GM18519 (cell line): Measurements from ENCODE around the gene GOT1.
A peak's percentile ranks its signal among the peaks of the same experiment; 100 is the strongest.

Experiments
- ATAC-seq: cut with Tn5 transposase; IDR thresholded peaks from one replicate; pipeline ENCODE4 v1.9.1; 2021; ENCODE audit warnings: mild to moderate bottlenecking, moderate library complexity; ENCODE audit not compliant: unreplicated experiment, low FRiP score

The GOT1 gene

GRCh38 chr10:99403674-99404073 lies 26.8 kb downstream of the GOT1 start:
- ATAC-seq, result no peak

GRCh38 chr10:99399664-99400063 lies 30.8 kb downstream of the GOT1 start:
- no peak for ATAC-seq

DNA sequence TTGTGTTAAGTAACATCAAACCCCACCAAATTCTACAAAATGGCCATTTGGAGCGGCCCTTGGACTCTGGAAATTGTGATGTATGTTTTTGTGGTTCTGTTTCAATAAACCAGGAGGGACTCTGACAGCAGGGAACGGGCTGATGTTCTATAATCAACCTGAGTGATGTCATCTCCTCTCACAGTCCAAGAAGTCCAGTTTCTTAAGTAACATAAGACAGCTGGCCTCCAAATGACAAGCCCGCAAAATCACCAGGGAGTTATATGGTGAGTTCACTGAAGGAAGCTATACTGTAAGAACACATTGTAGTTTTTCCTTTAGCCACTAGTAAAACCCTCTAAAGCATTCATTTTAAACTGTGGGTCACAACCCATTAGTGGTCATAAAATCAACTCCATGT lies 34.0 kb downstream of the GOT1 start:
- ATAC-seq, result no peak

- no peak for ATAC-seq
Measured at GRCh38 chr10:99395750-99396445, 34.5 kb downstream of the GOT1 start.

GRCh38 chr10:99394761-99395386 lies 35.5 kb downstream of the GOT1 start:
- ATAC-seq, result no peak

GRCh38 chr10:99394256-99394655 lies 36.2 kb downstream of the GOT1 start:
- ATAC-seq, result no peak

DNA sequence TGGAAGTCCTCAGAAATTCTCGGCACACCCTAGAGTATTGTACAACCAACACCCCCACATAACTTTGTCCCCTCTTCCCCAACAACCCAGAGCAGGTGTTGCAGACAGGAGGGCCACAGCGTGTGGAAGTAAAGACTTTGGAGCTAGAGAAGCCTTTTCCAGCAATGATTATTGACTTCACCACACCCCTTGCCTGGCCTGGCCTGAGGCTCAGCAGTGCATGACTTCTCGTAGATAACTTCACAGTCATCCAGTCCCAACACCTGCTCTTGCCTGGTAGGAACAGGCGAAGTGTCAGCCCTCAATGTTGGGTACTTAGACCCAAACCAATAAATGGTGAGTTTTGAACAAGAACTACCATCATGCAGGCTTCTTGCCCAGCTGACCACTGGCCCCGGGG lies 36.7 kb downstream of the GOT1 start:
- no peak for ATAC-seq

- no peak for ATAC-seq
Measured at GRCh38 chr10:99393036-99393435, 37.4 kb downstream of the GOT1 start.

- no peak for ATAC-seq
Measured at GRCh38 chr10:99391346-99391745, 39.1 kb downstream of the GOT1 start.

DNA sequence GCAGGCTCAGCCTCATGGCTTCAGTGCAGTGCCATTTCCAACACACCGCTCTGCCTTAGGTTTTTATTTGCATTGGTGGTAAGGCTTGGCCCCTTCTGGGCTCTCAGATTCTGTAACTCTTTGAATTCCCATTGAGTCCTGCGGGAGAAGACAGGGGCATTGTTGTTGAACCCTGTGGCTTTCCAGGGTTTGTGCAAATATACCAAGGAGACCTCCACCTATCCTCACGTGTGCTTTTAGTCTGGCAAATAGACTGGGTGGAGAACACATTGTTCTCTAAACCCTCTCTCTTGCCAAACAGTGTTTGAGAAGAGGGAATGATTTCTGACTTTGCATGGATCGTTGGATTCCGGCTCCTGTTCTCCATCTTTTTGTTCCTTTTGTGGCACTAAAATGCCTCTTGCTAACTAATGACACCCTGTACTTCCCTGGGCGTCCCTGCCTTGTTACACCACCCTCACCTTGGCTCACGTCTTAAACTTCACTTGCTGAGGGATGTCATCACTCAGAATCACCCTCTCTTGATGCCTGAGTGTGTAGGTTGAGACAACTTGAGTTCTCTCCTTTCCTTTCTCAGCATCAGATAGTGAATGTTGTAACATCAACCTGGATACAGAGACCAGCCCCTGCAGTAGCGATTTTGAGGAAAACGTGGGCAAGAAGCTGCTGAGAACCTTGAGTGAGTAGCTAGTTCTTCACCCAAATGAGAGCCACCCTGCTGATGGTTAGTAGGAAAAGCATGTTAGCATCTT lies 40.5 kb downstream of the GOT1 start:
- no peak for ATAC-seq

GRCh38 chr10:99387541-99387940 lies 42.9 kb downstream of the GOT1 start:
- ATAC-seq, result no peak

- ATAC-seq, result no peak
Measured at GRCh38 chr10:99387071-99387470, 43.4 kb downstream of the GOT1 start.

- ATAC-seq, result no peak
Measured at GRCh38 chr10:99382176-99382575, 48.2 kb downstream of the GOT1 start.

DNA sequence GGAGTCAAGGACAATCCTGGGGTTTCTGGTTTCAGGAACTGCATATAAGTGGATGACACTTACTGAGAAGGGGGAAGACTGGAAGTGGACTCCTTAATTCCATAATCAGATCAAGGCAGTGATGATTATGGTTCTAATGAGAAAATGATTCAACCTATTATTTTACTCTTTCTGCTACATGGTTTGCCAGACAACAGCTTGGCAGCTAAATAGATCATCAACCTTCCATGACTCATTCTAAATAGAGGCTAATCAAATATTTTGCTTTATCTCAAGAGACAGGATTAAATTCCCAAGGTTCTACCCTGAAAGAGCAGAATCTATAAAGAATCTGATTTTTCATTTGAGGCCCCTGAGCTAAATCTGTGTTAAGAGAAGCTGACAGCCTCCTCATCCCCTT lies 55.0 kb downstream of the GOT1 start:
- ATAC-seq, result no peak

DNA sequence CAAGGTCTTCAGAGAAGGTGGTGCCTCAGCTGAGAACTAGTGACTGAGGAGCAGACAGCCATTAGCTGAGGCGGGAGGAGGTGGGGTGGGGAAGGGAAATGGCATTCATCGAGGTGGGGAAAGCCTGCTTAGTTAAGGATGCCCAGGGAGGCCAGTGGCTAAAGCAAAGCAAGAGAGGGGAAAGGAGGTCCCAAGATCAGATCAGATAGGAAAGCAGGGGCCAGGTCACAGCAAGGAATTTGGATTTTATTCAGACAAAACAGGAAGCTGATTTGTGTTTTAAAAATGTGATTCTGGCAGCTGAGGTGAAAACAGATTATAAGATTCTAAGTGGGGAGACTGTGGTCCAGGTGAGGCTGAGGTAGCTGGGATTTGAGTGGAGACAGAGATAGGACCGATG lies 55.5 kb downstream of the GOT1 start:
- ATAC-seq, result no peak

GRCh38 chr10:99374526-99374925 lies 55.9 kb downstream of the GOT1 start:
- no peak for ATAC-seq

- ATAC-seq, result no peak
Measured at GRCh38 chr10:99372546-99373271, 57.7 kb downstream of the GOT1 start.

DNA sequence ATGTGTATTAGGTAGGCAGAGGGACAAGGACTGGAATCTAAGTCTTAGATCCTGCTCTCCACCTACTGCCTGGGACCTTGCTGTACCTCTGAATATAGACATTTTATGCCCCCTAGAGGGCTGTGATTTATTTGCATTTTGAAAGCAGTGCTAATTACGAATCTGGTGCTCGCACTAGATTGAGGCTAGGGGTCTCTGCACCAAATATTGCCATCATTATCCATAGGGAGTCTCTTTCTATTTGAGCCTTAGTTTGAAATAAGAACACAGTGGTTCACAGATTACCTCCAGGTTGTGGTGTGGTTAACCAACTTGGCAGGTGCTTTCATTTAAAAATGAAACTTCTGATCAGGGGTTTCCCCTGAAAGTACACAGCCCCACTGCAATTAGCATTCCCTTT lies 59.4 kb downstream of the GOT1 start:
- ATAC-seq, result peak; percentile 75

DNA sequence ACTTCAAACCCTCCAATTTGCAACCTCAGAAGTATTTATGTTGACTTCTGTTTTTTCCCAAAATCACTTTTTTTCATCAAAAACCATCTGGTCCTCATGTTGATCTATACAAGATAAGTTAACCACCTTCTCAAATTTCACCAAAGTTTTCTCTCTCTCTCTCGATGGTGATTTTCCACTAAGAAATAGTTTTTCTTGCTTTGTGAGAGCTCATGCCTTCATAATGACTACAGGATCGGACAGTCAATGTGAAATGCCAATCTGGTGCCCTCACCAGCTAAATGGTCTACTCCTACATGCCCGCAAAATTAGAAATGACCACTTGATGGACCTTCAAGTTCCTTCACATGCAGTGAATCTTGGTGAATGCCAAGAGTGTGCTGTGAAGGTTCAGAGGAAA lies 60.9 kb downstream of the GOT1 start:
- no peak for ATAC-seq

- no peak for ATAC-seq
Measured at GRCh38 chr10:99369126-99369525, 61.3 kb downstream of the GOT1 start.

- no peak for ATAC-seq
Measured at GRCh38 chr10:99368646-99369045, 61.8 kb downstream of the GOT1 start.
